HCT116 (cell line): ENCODE data around the gene C11orf52. TPM values are rescaled to one million over a fixed set of nuclear protein-coding genes. Genes with fewer than 3 reads are reported as not detected.

Experiments
- ATAC-seq: fragments of 200-7000 bp; cut with Tn5 transposase; 2 replicates; pipeline ENCODE4 v1.9.1; 2020; ENCODE audit warnings: mild to moderate bottlenecking, moderate library complexity
- BruUV-seq: library from RNA; stranded (reverse); fragments of 400-500 nt; replicated peaks from 2 replicates; lab custom pipeline; 2021; lab: Mats Ljungman, UMichigan
- CTCF ChIA-PET: fragments of 300-600 bp; sonication (Branson Sonifier 250); formaldehyde crosslinking; loops from one replicate; lab custom pipeline; 2021; ENCODE audit warnings: antibody characterized with exemption; lab: Charles Lee
- POLR2A ChIA-PET: fragments of 300-600, 350-600 bp; sonication (Branson Sonifier 250); formaldehyde crosslinking; loops from one replicate; lab custom pipeline; 2021; ENCODE audit warnings: antibody characterized with exemption; lab: Charles Lee
- RAD21 ChIA-PET, 2 experiments: fragments of 300-600 bp; sonication (Branson Sonifier 250); formaldehyde crosslinking; loops; one replicate each; lab custom pipeline; 2023; ENCODE audit warnings: low total read pairs in 2 of 2; ENCODE audit not compliant: uncharacterized antibody in 2 of 2, unreplicated experiment in 2 of 2, low non-redundant PET in 1 of 2; lab: Charles Lee
- DNase-seq: peaks from one replicate; pipeline ENCODE4 v3.0.0-alpha.2; 2010; ENCODE audit warnings: low read depth, low spot score
- H2AFZ ChIP-seq: fragments of 200-600 bp; shearing (Covaris generic), sonication (generic); 2 replicates; pipeline ENCODE4 v1.6.1; 2017; ENCODE audit warnings: low read depth, mixed run types, mixed read lengths, antibody characterized with exemption, low read length; ENCODE audit not compliant: poor library complexity, severe bottlenecking
- H3K27ac ChIP-seq: 2 replicates; pipeline ENCODE4 v1.5.1; 2012; ENCODE audit warnings: low read depth, low read length
- H3K27me3 ChIP-seq: fragments of 200-600 bp; sonication (generic); 2 replicates; pipeline ENCODE4 v1.6.1; 2016; ENCODE audit warnings: mixed run types, low read length, mixed read lengths; ENCODE audit not compliant: insufficient read depth
- H3K36me3 ChIP-seq, 2 experiments: fragments of 200-500 bp in 1 of 2; fragments of 200-600 bp in 1 of 2; sonication (Bioruptor generic) in 1 of 2; sonication (generic) in 1 of 2; 2 replicates each; pipeline versions ENCODE4 v1.5.1 to v1.6.1; 2014 to 2016; ENCODE audit warnings: low read length in 2 of 2, inconsistent platforms in 1 of 2, mixed read lengths in 1 of 2, mixed run types in 1 of 2; ENCODE audit not compliant: insufficient read depth in 2 of 2, control insufficient read depth in 1 of 2
- H3K4me1 ChIP-seq, 2 experiments: fragments of 200-600 bp in 1 of 2; sonication (generic) in 1 of 2; 2 replicates each; pipeline versions ENCODE4 v1.5.1 to v1.6.1; 2012 to 2017; ENCODE audit warnings: low read length in 2 of 2, inconsistent platforms in 1 of 2, mild to moderate bottlenecking in 1 of 2, mixed read lengths in 1 of 2, mixed run types in 1 of 2, moderate library complexity in 1 of 2; ENCODE audit not compliant: insufficient read depth in 2 of 2, control insufficient read depth in 1 of 2
- H3K4me2 ChIP-seq: fragments of 200-600 bp; sonication (generic); 2 replicates; pipeline ENCODE4 v1.6.1; 2017; ENCODE audit warnings: mixed run types, low read length, mixed read lengths
- H3K4me3 ChIP-seq, 2 experiments: fragments of 200-600 bp in 1 of 2; sonication (generic) in 1 of 2; replicated peaks in 1 of 2; 2 replicates each; pipeline ENCODE4 v1.5.1; 2011 to 2016; ENCODE audit warnings: low read length in 2 of 2, control low read depth in 1 of 2, low read depth in 1 of 2, mild to moderate bottlenecking in 1 of 2, mixed read lengths in 1 of 2, mixed run types in 1 of 2
- H3K79me2 ChIP-seq: fragments of 200-600 bp; sonication (generic); 2 replicates; pipeline ENCODE4 v1.6.1; 2017; ENCODE audit warnings: mild to moderate bottlenecking, mixed run types, low read length, moderate library complexity, mixed read lengths; ENCODE audit not compliant: insufficient read depth
- H3K9ac ChIP-seq: fragments of 200-600 bp; sonication (generic); 2 replicates; pipeline ENCODE4 v1.6.1; 2016; ENCODE audit warnings: low read length, mixed read lengths
- H3K9me2 ChIP-seq: fragments of 200-600 bp; sonication (generic), shearing (Covaris generic); 2 replicates; pipeline ENCODE4 v1.6.1; 2017; ENCODE audit warnings: mixed run types, mild to moderate bottlenecking, moderate library complexity; ENCODE audit not compliant: insufficient read depth
- H3K9me3 ChIP-seq, 2 experiments: fragments of 200-500 bp in 1 of 2; fragments of 200-600 bp in 1 of 2; sonication (Bioruptor generic) in 1 of 2; sonication (generic) in 1 of 2; 2 replicates each; pipeline ENCODE4 v1.6.1; 2014 to 2017; ENCODE audit warnings: low read length in 2 of 2, mixed read lengths in 2 of 2, inconsistent platforms in 1 of 2, low read depth in 1 of 2, mild to moderate bottlenecking in 1 of 2, mixed run types in 1 of 2, moderate library complexity in 1 of 2; ENCODE audit not compliant: control insufficient read depth in 1 of 2, insufficient read depth in 1 of 2
- H4K20me1 ChIP-seq: fragments of 200-600 bp; sonication (generic), shearing (Covaris generic); 2 replicates; pipeline ENCODE4 v1.6.1; 2017; ENCODE audit warnings: mixed run types, mild to moderate bottlenecking, moderate library complexity; ENCODE audit not compliant: insufficient read depth
- CEBPB ChIP-seq: IDR thresholded peaks from 2 replicates; pipeline ENCODE4 v1.6.1; 2012; ENCODE audit warnings: low read depth
- EGR1 ChIP-seq: IDR thresholded peaks from 2 replicates; pipeline ENCODE4 v1.6.1; 2012; ENCODE audit warnings: low read depth
- FOSL1 ChIP-seq: IDR thresholded peaks from 2 replicates; pipeline ENCODE4 v1.6.1; 2012; ENCODE audit warnings: low read depth
- MAX ChIP-seq: IDR thresholded peaks from 2 replicates; pipeline ENCODE4 v1.6.1; 2012
- POLR2A ChIP-seq: IDR thresholded peaks from 2 replicates; pipeline ENCODE4 v1.7.0; 2011; ENCODE audit warnings: borderline replicate concordance; ENCODE audit not compliant: insufficient read depth, insufficient read length; ENCODE audit errors: extremely low read depth
- POLR2AphosphoS5 ChIP-seq: IDR thresholded peaks from 2 replicates; pipeline ENCODE4 v1.6.1; 2011; ENCODE audit warnings: mild to moderate bottlenecking, low read depth, low read length, moderate library complexity
- RAD21 ChIP-seq: IDR thresholded peaks from 2 replicates; pipeline ENCODE4 v1.6.1; 2012; ENCODE audit warnings: low read depth, mild to moderate bottlenecking
- ZBTB33 ChIP-seq: IDR thresholded peaks from 2 replicates; pipeline ENCODE4 v1.6.1; 2011; ENCODE audit warnings: mild to moderate bottlenecking, low read length, moderate library complexity; ENCODE audit not compliant: insufficient replicate concordance; ENCODE audit errors: extremely low read depth
- ZFX ChIP-seq: fragments of 450-650 bp; IDR thresholded peaks from 2 replicates; pipeline ENCODE4 v1.6.1; 2017
- intact Hi-C: fragments of 100-400 bp; cut with micrococcal nuclease; formaldehyde crosslinking; loops from 2 replicates; pipeline ENCODE4 v1.10.0; 2022
- total RNA-seq: library from RNA; stranded (reverse); gene quantifications from one replicate; pipeline ENCODE4 v1.2.1, GENCODE V29; 2021; ENCODE audit not compliant: unreplicated experiment

Gene C11orf52
- total RNA-seq, 1 experiment from 2014 or later, result 4.6 TPM

- H3K4me1 ChIP-seq, result no peaks in the 10 kb centered on the region; a peak in 1 of 4 replicates
- intact Hi-C loops, result no loop called here
- H2AFZ ChIP-seq, result no peak overlapping the region
- no peak overlapping the region for H3K9ac ChIP-seq
- H3K9me3 ChIP-seq, result no peaks in the 10 kb centered on the region
- RAD21 ChIA-PET, result no interaction called here
- no peaks in the 10 kb centered on the region for H4K20me1 ChIP-seq
- H3K4me2 ChIP-seq, result no peak overlapping the region
- H3K27ac ChIP-seq, result no peak overlapping the region
- TF ChIP-seq MAX, result no peak
- no peak for TF ChIP-seq ZBTB33
- no peak for TF ChIP-seq POLR2A
- no peak for TF ChIP-seq POLR2AphosphoS5
- no peak for TF ChIP-seq FOSL1
- no peak for TF ChIP-seq RAD21
- no peak for TF ChIP-seq ZFX
- TF ChIP-seq CEBPB, result no peak
- no peak for TF ChIP-seq EGR1
- TF ChIP-seq, all 23 proteins: peak for 0
- DNase-seq (no peak), ATAC-seq (no peak)
- Histone ChIP-seq H3K9me2 (no peaks in the 10 kb centered on the region), H3K79me2 (no peaks in the 10 kb centered on the region), H3K36me3 (no peaks in the 10 kb centered on the region), H3K27me3 (peaks cover 8% of the 10 kb centered on the region; the same call in 1 of the 2 replicates), H3K4me3 (no peak overlapping the region)
- ChIA-PET POLR2A (no interaction called here), CTCF (interaction anchor here (1.7 kb wide), 1 partner anchor 16 kb away, joined by 4 read pairs; no protein-coding TSS in a partner anchor)
- no TSS peak for BruUV-seq
These were observed 7.8 kb upstream of the C11orf52 start for GRCh38 chr11:111910676-111911562.
